Left renal cortex interstitium (tissue), 4 donors: Measurements from ENCODE around the gene TTC28. TPM values are rescaled to one million over a fixed set of nuclear protein-coding genes. Genes with fewer than 3 reads are reported as not detected.

Source experiments
- DNase-seq, 4 donors: peaks; one replicate each; pipeline ENCODE4 v3.0.0-alpha.2; 2013; ENCODE audit warnings: low read depth in 4 of 4, low spot score in 2 of 4, missing footprints in 1 of 4
- polyA plus RNA-seq, 4 donors: library from polyadenylated mRNA; unstranded; fragments of 120-200 nt; gene quantifications; one replicate each; pipeline ENCODE4 v1.2.1, GENCODE V29; 2013; ENCODE audit not compliant: insufficient read length in 4 of 4

Gene TTC28
- polyA plus RNA-seq, 4 donors, result 26.0 to 49.6 (median 35.9) TPM

GRCh38 chr22:28328756-28329155 lies 350.9 kb downstream of the TTC28 start:
- DNase-seq, result no peak

- no peak for DNase-seq
These were observed 363.6 kb downstream of the TTC28 start for GRCh38 chr22:28316014-28316413.

GRCh38 chr22:28314959-28315358 lies 364.7 kb downstream of the TTC28 start:
- DNase-seq, result no peak

GRCh38 chr22:28310299-28310698 lies 369.3 kb downstream of the TTC28 start:
- DNase-seq, result no peak

- no peak for DNase-seq
These were observed 379.9 kb downstream of the TTC28 start for GRCh38 chr22:28299753-28300152.

- no peak for DNase-seq
These were observed 380.3 kb downstream of the TTC28 start for GRCh38 chr22:28299309-28299708.

- DNase-seq, result no peak
These were observed 382.1 kb downstream of the TTC28 start for GRCh38 chr22:28297504-28297903.

- no peak for DNase-seq
These were observed 383.2 kb downstream of the TTC28 start for GRCh38 chr22:28296452-28296851.

GRCh38 chr22:28283068-28283654 lies 396.5 kb downstream of the TTC28 start:
- no peak for DNase-seq

GRCh38 chr22:28282405-28283067 lies 397.1 kb downstream of the TTC28 start:
- no peak for DNase-seq

GRCh38 chr22:28279888-28280287 lies 399.8 kb downstream of the TTC28 start:
- no peak for DNase-seq

GRCh38 chr22:28269277-28269676 lies 410.4 kb downstream of the TTC28 start:
- DNase-seq, result no peak

- DNase-seq, result no peak
These were observed 410.8 kb downstream of the TTC28 start for GRCh38 chr22:28268850-28269249.

- DNase-seq, result no peak
These were observed 411.5 kb downstream of the TTC28 start for GRCh38 chr22:28268171-28268570.

- no peak for DNase-seq
These were observed 419.0 kb downstream of the TTC28 start for GRCh38 chr22:28260619-28261018.

GRCh38 chr22:28259774-28260312 lies 419.8 kb downstream of the TTC28 start:
- DNase-seq, result no peak

- no peak for DNase-seq
These were observed 425.2 kb downstream of the TTC28 start for GRCh38 chr22:28254396-28254795.

GRCh38 chr22:28252539-28252938 lies 427.1 kb downstream of the TTC28 start:
- DNase-seq, result no peak

GRCh38 chr22:28250036-28250695 lies 429.5 kb downstream of the TTC28 start:
- DNase-seq, result no peak

- DNase-seq, result no peak
These were observed 430.2 kb downstream of the TTC28 start for GRCh38 chr22:28249402-28249801.

GRCh38 chr22:28247667-28248363 lies 431.8 kb downstream of the TTC28 start:
- no peak for DNase-seq
